Astrocyte (in vitro differentiated cells and primary cell): ENCODE results near the gene CDH13. TPM values are rescaled to one million over a fixed set of nuclear protein-coding genes. Genes with fewer than 3 reads are reported as not detected.

Experiments used
- DNase-seq: peaks from one replicate; pipeline ENCODE4 v3.0.0-alpha.2; 2010; ENCODE audit warnings: low read depth
- FAIRE-seq: peaks from 2 replicates; lab custom pipeline; 2011; peaks lifted over from hg19 to GRCh38; lab: Jason Lieb, UNC
- H2AFZ ChIP-seq: 2 replicates; pipeline ENCODE4 v1.6.0; 2012; ENCODE audit warnings: low read depth, low read length, inconsistent platforms
- H3K27ac ChIP-seq: 2 replicates; pipeline ENCODE4 v1.5.1; 2011; ENCODE audit warnings: low read depth, low read length, inconsistent platforms
- H3K27me3 ChIP-seq: 2 replicates; pipeline ENCODE4 v1.6.0; 2011; ENCODE audit warnings: low read length, inconsistent platforms; ENCODE audit not compliant: insufficient read depth
- H3K36me3 ChIP-seq: 2 replicates; pipeline ENCODE4 v1.5.1; 2011; ENCODE audit warnings: low read length, inconsistent platforms; ENCODE audit not compliant: insufficient read depth
- H3K4me1 ChIP-seq: 2 replicates; pipeline ENCODE4 v1.5.1; 2011; ENCODE audit warnings: low read length, inconsistent platforms; ENCODE audit not compliant: insufficient read depth
- H3K4me2 ChIP-seq: 2 replicates; pipeline ENCODE4 v1.6.0; 2012; ENCODE audit warnings: low read length, inconsistent platforms
- H3K4me3 ChIP-seq: 2 replicates; pipeline ENCODE4 v1.5.1; 2011; ENCODE audit warnings: low read depth, mild to moderate bottlenecking, low read length, inconsistent platforms; ENCODE audit not compliant: insufficient read depth
- H3K79me2 ChIP-seq: 2 replicates; pipeline ENCODE4 v1.6.0; 2012; ENCODE audit warnings: mild to moderate bottlenecking, low read length, inconsistent platforms; ENCODE audit not compliant: insufficient read depth
- H3K9ac ChIP-seq: 2 replicates; pipeline ENCODE4 v1.6.0; 2012; ENCODE audit warnings: mild to moderate bottlenecking, low read length, inconsistent platforms
- H3K9me3 ChIP-seq: 2 replicates; pipeline ENCODE4 v1.5.1; 2012; ENCODE audit warnings: low read depth, mild to moderate bottlenecking, low read length, inconsistent platforms; ENCODE audit not compliant: insufficient read depth
- H4K20me1 ChIP-seq: 2 replicates; pipeline ENCODE4 v1.6.0; 2012; ENCODE audit warnings: low read length, inconsistent platforms; ENCODE audit not compliant: insufficient read depth
- H3K27ac Mint-ChIP-seq: one replicate; pipeline ENCODE4 v1.8.0; 2021; ENCODE audit warnings: mild to moderate bottlenecking, mixed read lengths; ENCODE audit not compliant: unreplicated experiment
- H3K27me3 Mint-ChIP-seq: one replicate; pipeline ENCODE4 v1.8.0; 2021; ENCODE audit warnings: low read depth, mixed read lengths; ENCODE audit not compliant: unreplicated experiment
- H3K36me3 Mint-ChIP-seq: one replicate; pipeline ENCODE4 v1.8.0; 2021; ENCODE audit warnings: low read depth, mixed read lengths; ENCODE audit not compliant: unreplicated experiment
- H3K4me1 Mint-ChIP-seq: one replicate; pipeline ENCODE4 v1.8.0; 2021; ENCODE audit warnings: low read depth, mixed read lengths; ENCODE audit not compliant: unreplicated experiment
- H3K4me3 Mint-ChIP-seq: one replicate; pipeline ENCODE4 v1.8.0; 2021; ENCODE audit warnings: mild to moderate bottlenecking, moderate library complexity, mixed read lengths; ENCODE audit not compliant: unreplicated experiment
- H3K9me3 Mint-ChIP-seq: one replicate; pipeline ENCODE4 v1.8.0; 2021; ENCODE audit warnings: mild to moderate bottlenecking, mixed read lengths; ENCODE audit not compliant: unreplicated experiment
- CTCF ChIP-seq: IDR thresholded peaks from 2 replicates; pipeline ENCODE4 v1.5.1; 2011; ENCODE audit warnings: low read depth, mild to moderate bottlenecking, inconsistent platforms, low read length, moderate library complexity; ENCODE audit not compliant: insufficient read depth
- EZH2 ChIP-seq: IDR thresholded peaks from 2 replicates; pipeline ENCODE4 v1.6.1; 2012; ENCODE audit warnings: mild to moderate bottlenecking, low read length, inconsistent platforms; ENCODE audit not compliant: insufficient read depth
- total RNA-seq: library from RNA; stranded (reverse); gene quantifications from 2 replicates; pipeline ENCODE4 v1.2.1, GENCODE V29; 2021

The CDH13 gene
- total RNA-seq, 1 donor from 2014 or later, result 41.7 TPM

- peaks cover 2% of the 10 kb centered on the region for H3K36me3 Mint-ChIP-seq
- peaks cover 4% of the 10 kb centered on the region for H3K9me3 Mint-ChIP-seq
- FAIRE-seq, result no peak
Measured at GRCh38 chr16:83755391-83755790, 1128.6 kb downstream of the CDH13 start.

GRCh38 chr16:83762141-83762991 lies 1135.6 kb downstream of the CDH13 start:
- no peak for TF ChIP-seq CTCF
- no peak for TF ChIP-seq EZH2
- H3K4me1 Mint-ChIP-seq, result no peaks in the 10 kb centered on the region
- H4K20me1 ChIP-seq, result no peaks in the 10 kb centered on the region
- no peak overlapping the region for H3K4me3 ChIP-seq
- no peak for FAIRE-seq
- H3K4me3 Mint-ChIP-seq, result no peak overlapping the region
- H3K27me3 Mint-ChIP-seq, result peaks cover 6% of the 10 kb centered on the region
- no peak overlapping the region for H2AFZ ChIP-seq
- H3K36me3 ChIP-seq, result no peaks in the 10 kb centered on the region
- H3K27ac ChIP-seq, result no peak overlapping the region
- no peaks in the 10 kb centered on the region for H3K79me2 ChIP-seq
- H3K4me2 ChIP-seq, result no peak overlapping the region
- H3K27me3 ChIP-seq, result no peaks in the 10 kb centered on the region
- H3K27ac Mint-ChIP-seq, result no peak overlapping the region
- H3K4me1 ChIP-seq, result no peaks in the 10 kb centered on the region
- no peak for DNase-seq
- no peaks in the 10 kb centered on the region for H3K9me3 ChIP-seq
- H3K36me3 Mint-ChIP-seq, result no peaks in the 10 kb centered on the region
- H3K9ac ChIP-seq, result no peak overlapping the region
- H3K9me3 Mint-ChIP-seq, result no peaks in the 10 kb centered on the region

More at GRCh38 chr16:83755391-83755790, 1128.6 kb downstream of the CDH13 start:
- Histone ChIP-seq H3K4me1 (no peaks in the 10 kb centered on the region), H2AFZ (no peak overlapping the region), H3K9ac (no peak overlapping the region), H3K27ac (no peak overlapping the region), H3K36me3 (no peaks in the 10 kb centered on the region), H3K4me3 (no peak overlapping the region), H3K79me2 (no peaks in the 10 kb centered on the region), H3K9me3 (no peaks in the 10 kb centered on the region), H4K20me1 (no peaks in the 10 kb centered on the region), H3K27me3 (no peaks in the 10 kb centered on the region), H3K4me2 (no peak overlapping the region)
- peaks cover 4% of the 10 kb centered on the region for H3K27me3 Mint-ChIP-seq
- no peak overlapping the region for H3K4me3 Mint-ChIP-seq
- TF ChIP-seq EZH2 (no peak), CTCF (no peak)
- no peaks in the 10 kb centered on the region for H3K4me1 Mint-ChIP-seq
- DNase-seq, result no peak
- no peak overlapping the region for H3K27ac Mint-ChIP-seq

GRCh38 chr16:83762992-83763358 lies 1136.2 kb downstream of the CDH13 start:
- no peak for FAIRE-seq

More at GRCh38 chr16:83762992-83763358, 1136.2 kb downstream of the CDH13 start:
- Mint-ChIP-seq H3K4me1 (no peaks in the 10 kb centered on the region), H3K27ac (no peak overlapping the region), H3K27me3 (peaks cover 6% of the 10 kb centered on the region), H3K36me3 (no peaks in the 10 kb centered on the region), H3K9me3 (no peaks in the 10 kb centered on the region), H3K4me3 (no peak overlapping the region)
- Histone ChIP-seq H3K27ac (no peak overlapping the region), H3K9me3 (no peaks in the 10 kb centered on the region), H4K20me1 (no peaks in the 10 kb centered on the region), H3K9ac (no peak overlapping the region), H3K36me3 (no peaks in the 10 kb centered on the region), H2AFZ (no peak overlapping the region), H3K4me3 (no peak overlapping the region), H3K79me2 (no peaks in the 10 kb centered on the region), H3K4me2 (no peak overlapping the region), H3K27me3 (no peaks in the 10 kb centered on the region), H3K4me1 (no peaks in the 10 kb centered on the region)
- DNase-seq, result no peak
- no peak for TF ChIP-seq CTCF
- TF ChIP-seq EZH2, result no peak
